ENCODE results near the gene ZFYVE19.

DNA sequence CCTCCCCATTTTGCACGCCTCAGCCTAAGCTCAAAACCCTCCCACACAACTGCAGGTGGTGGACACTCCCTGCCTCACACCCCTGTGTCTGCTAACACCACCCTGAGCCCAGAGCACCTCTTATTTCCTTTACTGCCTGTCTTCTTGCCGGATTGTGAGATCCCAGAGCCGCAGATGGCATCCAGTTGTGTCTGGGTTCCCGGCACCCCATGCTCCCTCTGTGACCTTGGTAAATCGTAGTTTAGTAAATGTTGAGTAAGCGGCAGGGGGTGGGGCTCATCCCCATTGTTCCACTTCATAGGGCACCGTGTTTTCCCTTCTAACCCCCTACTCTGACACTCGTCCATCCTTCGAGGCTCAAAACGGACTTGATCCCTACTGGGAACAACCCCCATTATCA lies 51.8 kb downstream of the ZFYVE19 start:
- TF ChIP-seq, protein P1, sequence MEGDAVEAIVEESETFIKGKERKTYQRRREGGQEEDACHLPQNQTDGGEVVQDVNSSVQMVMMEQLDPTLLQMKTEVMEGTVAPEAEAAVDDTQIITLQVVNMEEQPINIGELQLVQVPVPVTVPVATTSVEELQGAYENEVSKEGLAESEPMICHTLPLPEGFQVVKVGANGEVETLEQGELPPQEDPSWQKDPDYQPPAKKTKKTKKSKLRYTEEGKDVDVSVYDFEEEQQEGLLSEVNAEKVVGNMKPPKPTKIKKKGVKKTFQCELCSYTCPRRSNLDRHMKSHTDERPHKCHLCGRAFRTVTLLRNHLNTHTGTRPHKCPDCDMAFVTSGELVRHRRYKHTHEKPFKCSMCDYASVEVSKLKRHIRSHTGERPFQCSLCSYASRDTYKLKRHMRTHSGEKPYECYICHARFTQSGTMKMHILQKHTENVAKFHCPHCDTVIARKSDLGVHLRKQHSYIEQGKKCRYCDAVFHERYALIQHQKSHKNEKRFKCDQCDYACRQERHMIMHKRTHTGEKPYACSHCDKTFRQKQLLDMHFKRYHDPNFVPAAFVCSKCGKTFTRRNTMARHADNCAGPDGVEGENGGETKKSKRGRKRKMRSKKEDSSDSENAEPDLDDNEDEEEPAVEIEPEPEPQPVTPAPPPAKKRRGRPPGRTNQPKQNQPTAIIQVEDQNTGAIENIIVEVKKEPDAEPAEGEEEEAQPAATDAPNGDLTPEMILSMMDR (IDR thresholded peaks at IDR 0.05) = no peak
- TF ChIP-seq POLR2A (IDR thresholded peaks at IDR 0.05) = no peak
